Cardiac muscle cell (in vitro differentiated cells and primary cell): ENCODE results near the gene SLC22A1. TPM values are rescaled to one million over a fixed set of nuclear protein-coding genes. Genes with fewer than 3 reads are reported as not detected.

Experiments
- DNase-seq, 2 donors: peaks; one replicate each; pipeline versions ENCODE4 v3.0.0 to v3.0.0-alpha.2; 2010 to 2017; ENCODE audit warnings: low read depth in 1 of 2, low spot score in 1 of 2
- H3K27ac ChIP-seq: fragments of 200-600 bp; sonication (generic); 2 replicates; pipeline ENCODE4 v1.5.1; 2016
- H3K27me3 ChIP-seq: fragments of 200-600 bp; sonication (generic); 2 replicates; pipeline ENCODE4 v1.6.0; 2016; ENCODE audit warnings: control low read depth
- H3K36me3 ChIP-seq: fragments of 200-600 bp; sonication (generic); 2 replicates; pipeline ENCODE4 v1.5.1; 2016; ENCODE audit warnings: control low read depth
- H3K4me1 ChIP-seq: fragments of 200-600 bp; sonication (generic); 2 replicates; pipeline ENCODE4 v1.8.1; 2017; ENCODE audit warnings: low read depth, mild to moderate bottlenecking, mixed run types
- H3K4me3 ChIP-seq: fragments of 200-600 bp; sonication (generic); 2 replicates; pipeline ENCODE4 v1.5.1; 2016; ENCODE audit warnings: mild to moderate bottlenecking
- H3K9me3 ChIP-seq: fragments of 200-600 bp; sonication (generic); 2 replicates; pipeline ENCODE4 v1.5.1; 2017; ENCODE audit warnings: low read depth, mild to moderate bottlenecking, control low read depth
- CTCF ChIP-seq: IDR thresholded peaks from 2 replicates; pipeline ENCODE4 v1.5.1; 2012; ENCODE audit warnings: low read depth, mild to moderate bottlenecking, low read length
- polyA plus RNA-seq: library from polyadenylated mRNA; unstranded; fragments of >200 nt; fragmentation: Nextera tagmentation; extraction: Ambion mirVana; gene quantifications from 2 replicates; pipeline ENCODE4 v1.2.1, GENCODE V29; 2016
- total RNA-seq: library from RNA; depleted of rRNA; stranded (reverse); fragments of >200 nt; gene quantifications from 2 replicates; pipeline ENCODE4 v1.2.3, GENCODE V29; 2016

SLC22A1 gene
- total and polyA plus RNA-seq, 2 experiments from 2014 or later: 0.42 TPM; not detected in 1

GRCh38 chr6:160117137-160117536, 4.5 kb upstream of the SLC22A1 start:
- Histone ChIP-seq H3K27me3 (no peaks in the 10 kb centered on the region), H3K4me1 (no peaks in the 10 kb centered on the region), H3K36me3 (no peaks in the 10 kb centered on the region), H3K27ac (no peak overlapping the region), H3K4me3 (no peak overlapping the region), H3K9me3 (no peaks in the 10 kb centered on the region)
- TF ChIP-seq CTCF: no peak
- DNase-seq: no peak

GRCh38 chr6:160118620-160119229, 2.9 kb upstream of the SLC22A1 start:
- no peak for TF ChIP-seq CTCF
- Histone ChIP-seq H3K27ac (no peak overlapping the region), H3K4me3 (no peak overlapping the region), H3K9me3 (no peaks in the 10 kb centered on the region), H3K27me3 (no peaks in the 10 kb centered on the region), H3K36me3 (no peaks in the 10 kb centered on the region), H3K4me1 (no peaks in the 10 kb centered on the region)
- DNase-seq: no peak

GRCh38 chr6:160120087-160120486, 1.5 kb upstream of the SLC22A1 start:
- Histone ChIP-seq H3K4me3 (no peak overlapping the region), H3K36me3 (no peaks in the 10 kb centered on the region), H3K27ac (no peak overlapping the region), H3K27me3 (no peaks in the 10 kb centered on the region), H3K4me1 (no peaks in the 10 kb centered on the region), H3K9me3 (no peaks in the 10 kb centered on the region)
- no peak for TF ChIP-seq CTCF
- no peak for DNase-seq

GRCh38 chr6:160121981-160122380, 366 bp downstream of the SLC22A1 start:
- H3K27ac ChIP-seq: no peak overlapping the region
- H3K4me1 ChIP-seq: no peaks in the 10 kb centered on the region
- H3K4me3 ChIP-seq: no peak overlapping the region
- no peak for TF ChIP-seq CTCF
- no peak for DNase-seq
- no peaks in the 10 kb centered on the region for H3K9me3 ChIP-seq
- H3K36me3 ChIP-seq: no peaks in the 10 kb centered on the region
- H3K27me3 ChIP-seq: no peaks in the 10 kb centered on the region

GRCh38 chr6:160122744-160123143, 1.1 kb downstream of the SLC22A1 start:
- Histone ChIP-seq H3K9me3 (no peaks in the 10 kb centered on the region), H3K27ac (no peak overlapping the region), H3K4me1 (no peaks in the 10 kb centered on the region), H3K27me3 (no peaks in the 10 kb centered on the region), H3K4me3 (no peak overlapping the region), H3K36me3 (no peaks in the 10 kb centered on the region)
- no peak for TF ChIP-seq CTCF
- no peak for DNase-seq
